Epidermal melanocyte (primary cell): Measurements from ENCODE around the gene HDAC4.

Experiments used
- DNase-seq: peaks from one replicate; pipeline ENCODE4 v3.0.0; 2011; ENCODE audit warnings: low spot score; ENCODE audit not compliant: insufficient read length

Gene HDAC4

GRCh38 chr2:239269173-239269885, 131.5 kb downstream of the HDAC4 start:
- no peak for DNase-seq

GRCh38 chr2:239268549-239268948, 132.3 kb downstream of the HDAC4 start:
- DNase-seq = no peak

- DNase-seq = no peak
These were observed 132.7 kb downstream of the HDAC4 start for GRCh38 chr2:239268082-239268481.

GRCh38 chr2:239267288-239267951, 133.4 kb downstream of the HDAC4 start:
- peak; percentile 89 for DNase-seq

GRCh38 chr2:239266779-239267287, 134.0 kb downstream of the HDAC4 start:
- no peak for DNase-seq

- DNase-seq = no peak
These were observed 134.4 kb downstream of the HDAC4 start for GRCh38 chr2:239266434-239266766.

GRCh38 chr2:239265681-239266433, 135.0 kb downstream of the HDAC4 start:
- DNase-seq = no peak

GRCh38 chr2:239264838-239265651, 135.8 kb downstream of the HDAC4 start:
- peak; percentile 41 for DNase-seq

GRCh38 chr2:239264492-239264837, 136.4 kb downstream of the HDAC4 start:
- DNase-seq = no peak

- DNase-seq = no peak
These were observed 136.9 kb downstream of the HDAC4 start for GRCh38 chr2:239263669-239264491.

- no peak for DNase-seq
These were observed 137.6 kb downstream of the HDAC4 start for GRCh38 chr2:239263231-239263630.

GRCh38 chr2:239262484-239263230, 138.2 kb downstream of the HDAC4 start:
- DNase-seq = no peak

- no peak for DNase-seq
These were observed 138.9 kb downstream of the HDAC4 start for GRCh38 chr2:239261796-239262483.

GRCh38 chr2:239261356-239261755, 139.5 kb downstream of the HDAC4 start:
- no peak for DNase-seq

- DNase-seq = no peak
These were observed 140.1 kb downstream of the HDAC4 start for GRCh38 chr2:239260546-239261327.

GRCh38 chr2:239259603-239260298, 141.1 kb downstream of the HDAC4 start:
- no peak for DNase-seq

- DNase-seq = no peak
These were observed 141.6 kb downstream of the HDAC4 start for GRCh38 chr2:239259173-239259572.

GRCh38 chr2:239258248-239258647, 142.6 kb downstream of the HDAC4 start:
- DNase-seq = no peak
